Endometrial microvascular endothelial cells (primary cell): ENCODE data around the gene TP53BP1. TPM values are rescaled to one million over a fixed set of nuclear protein-coding genes. Genes with fewer than 3 reads are reported as not detected.

ENCODE experiments used
- in situ Hi-C: cut with HindIII; loops from 2 replicates; pipeline ENCODE4 v1.10.0; 2017; ENCODE audit warnings: low sequenced_read_pairs, low pct_unique_long_range_greater_than_20kb; ENCODE audit errors: inconsistent ontology term
- total RNA-seq: library from RNA; depleted of rRNA; stranded (reverse); fragments of >200 nt; gene quantifications from one replicate; pipeline ENCODE4 v1.2.3, GENCODE V29; 2015; ENCODE audit errors: inconsistent ontology term

TP53BP1 gene
- total RNA-seq, 1 donor from 2014 or later = 41.0 TPM

GRCh38 chr15:43522247-43522646 lies 29.3 kb upstream of the TP53BP1 start:
- in situ Hi-C loops = no loop called here

GRCh38 chr15:43521419-43521818 lies 28.5 kb upstream of the TP53BP1 start:
- in situ Hi-C loops = no loop called here

- in situ Hi-C loops = no loop called here
Observed at GRCh38 chr15:43520138-43520537, 27.2 kb upstream of the TP53BP1 start.

DNA sequence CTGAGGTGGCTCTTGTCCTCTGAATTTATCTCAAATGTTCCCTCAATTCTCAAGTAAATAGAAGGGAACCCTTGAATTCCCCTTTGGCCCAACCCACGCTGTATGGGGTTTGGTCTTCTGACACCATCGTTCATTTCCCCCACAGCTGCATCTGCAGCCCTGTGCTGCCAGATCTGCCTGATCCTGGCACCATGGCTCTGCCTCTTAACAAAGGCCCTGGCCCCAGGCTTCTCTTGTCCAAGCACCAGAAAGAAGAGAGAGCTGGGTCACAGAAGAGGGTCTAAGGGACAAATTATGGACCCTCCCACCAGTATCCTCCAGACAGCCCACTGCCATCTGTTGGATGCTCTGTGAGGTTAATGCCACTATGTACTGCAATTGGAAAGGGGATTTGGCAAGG lies 26.2 kb upstream of the TP53BP1 start:
- in situ Hi-C loops = no loop called here

GRCh38 chr15:43518197-43518761 lies 25.3 kb upstream of the TP53BP1 start:
- in situ Hi-C loops = no loop called here

GRCh38 chr15:43517354-43518196 lies 24.6 kb upstream of the TP53BP1 start, which contains the start of gene MAP1A:
Gene MAP1A (plus strand): TSS chr15:43517608. CDS start chr15:43521474, 3,866 bp downstream.
- in situ Hi-C loops = no loop called here

GRCh38 chr15:43516801-43517353 lies 23.9 kb upstream of the TP53BP1 start:
- in situ Hi-C loops = no loop called here

GRCh38 chr15:43516185-43516584 lies 23.2 kb upstream of the TP53BP1 start:
- in situ Hi-C loops = no loop called here

GRCh38 chr15:43515741-43516140 lies 22.8 kb upstream of the TP53BP1 start:
- in situ Hi-C loops = no loop called here

- in situ Hi-C loops = no loop called here
Observed at GRCh38 chr15:43514241-43515057, 21.5 kb upstream of the TP53BP1 start.

DNA sequence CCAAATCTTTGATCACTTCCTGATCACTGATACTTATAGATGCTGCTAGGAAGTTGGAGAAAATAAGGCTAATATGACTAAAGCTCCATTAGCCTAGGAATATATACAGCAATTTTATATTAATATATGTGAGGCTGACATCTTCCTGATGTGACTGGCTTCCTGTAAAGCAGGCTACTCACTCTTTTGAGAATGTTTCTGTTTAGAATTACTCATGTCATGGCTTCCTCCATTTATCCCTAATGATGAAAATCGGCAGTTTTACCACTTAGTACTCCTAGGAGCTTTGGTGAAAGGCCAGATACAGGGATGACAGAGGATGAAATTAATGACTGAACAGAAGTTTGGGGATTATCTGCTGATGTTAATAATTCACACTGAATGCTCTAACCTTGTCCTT lies 20.6 kb upstream of the TP53BP1 start:
- in situ Hi-C loops = no loop called here

GRCh38 chr15:43511012-43511885 lies 18.3 kb upstream of the TP53BP1 start:
- in situ Hi-C loops = no loop called here

GRCh38 chr15:43510200-43511011 lies 17.4 kb upstream of the TP53BP1 start:
- in situ Hi-C loops = no loop called here

DNA sequence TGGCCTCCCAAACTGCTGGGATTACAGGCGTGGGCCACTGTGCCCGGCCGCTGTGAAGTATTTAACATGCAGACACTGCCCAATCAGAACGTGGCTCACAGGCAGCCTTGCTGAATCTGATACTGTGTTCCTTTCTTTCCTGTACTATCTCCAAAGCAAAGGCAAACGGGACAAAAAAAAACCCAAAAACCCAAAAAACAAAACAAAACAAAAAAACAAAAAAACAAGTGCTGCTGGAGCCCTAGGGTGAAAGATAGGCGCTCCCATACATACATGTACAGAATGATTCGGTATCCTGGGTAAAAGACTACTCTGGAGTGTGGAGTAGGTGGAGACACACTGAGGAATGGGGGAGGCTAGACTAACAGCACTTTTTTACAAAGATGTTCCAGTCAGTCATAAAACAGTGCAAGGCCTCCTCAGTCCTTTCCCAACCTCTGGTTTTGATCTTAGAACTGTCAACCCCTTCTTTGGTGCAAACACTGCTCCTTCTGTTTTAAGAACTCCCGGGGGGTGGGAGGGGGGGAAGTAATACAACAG lies 16.8 kb upstream of the TP53BP1 start:
- in situ Hi-C loops = no loop called here

GRCh38 chr15:43508991-43509659 lies 16.2 kb upstream of the TP53BP1 start:
- in situ Hi-C loops = no loop called here

DNA sequence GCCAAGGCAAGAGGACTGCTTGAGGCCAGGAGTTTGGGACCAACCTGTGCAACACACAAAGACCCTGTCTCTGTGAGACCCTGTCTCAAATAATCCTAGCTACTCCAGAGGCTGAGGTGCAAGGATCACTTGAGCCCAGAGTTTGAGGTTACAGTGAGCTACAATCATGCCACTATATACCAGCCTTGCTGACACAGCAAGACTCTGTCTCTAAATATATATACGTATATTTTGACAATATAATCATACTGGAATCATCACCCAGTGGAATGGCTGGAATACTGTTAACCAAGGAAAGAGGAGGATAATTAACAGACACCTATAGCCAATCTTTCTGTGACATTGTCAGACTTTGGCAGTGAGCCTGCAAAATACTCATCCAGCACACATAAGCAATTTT lies 15.5 kb upstream of the TP53BP1 start:
- in situ Hi-C loops = no loop called here

GRCh38 chr15:43505738-43506137 lies 12.8 kb upstream of the TP53BP1 start:
- in situ Hi-C loops = no loop called here
